Activated CD8-positive, alpha-beta T cell treated with anti-CD3 and anti-CD28 coated beads, Interleukin-2, amount 10 ng/mL, durations not matched to agents 7 days and 5 days (primary cell): ENCODE measurements around the gene FAM117A. TPM values are rescaled to one million over a fixed set of nuclear protein-coding genes. Genes with fewer than 3 reads are reported as not detected.

Experiments used
- ATAC-seq: fragments of 150-1000 bp; cut with Tn5 transposase; one replicate; pipeline ENCODE4 v1.10.0; 2021; ENCODE audit warnings: moderate library complexity
- CTCF ChIA-PET: fragments of 350-600 bp; sonication (Branson Sonifier 250); formaldehyde crosslinking; loops from one replicate; lab custom pipeline; 2021; ENCODE audit warnings: antibody characterized with exemption; lab: Charles Lee
- POLR2A ChIA-PET: fragments of 350-600 bp; sonication (Branson Sonifier 250); formaldehyde crosslinking; loops from one replicate; lab custom pipeline; 2021; ENCODE audit warnings: antibody characterized with exemption; lab: Charles Lee
- DNase-seq: peaks from one replicate; pipeline ENCODE4 v3.0.0-alpha.2; 2020
- H3K27ac Mint-ChIP-seq: one replicate; pipeline ENCODE4 v1.8.0; 2021; ENCODE audit warnings: mild to moderate bottlenecking, mixed read lengths
- H3K27me3 Mint-ChIP-seq: one replicate; pipeline ENCODE4 v1.8.0; 2021; ENCODE audit warnings: low read depth, mixed read lengths
- H3K36me3 Mint-ChIP-seq: one replicate; pipeline ENCODE4 v1.8.0; 2021; ENCODE audit warnings: low read depth, mixed read lengths
- H3K4me1 Mint-ChIP-seq: one replicate; pipeline ENCODE4 v1.8.0; 2021; ENCODE audit warnings: low read depth, mixed read lengths
- H3K4me3 Mint-ChIP-seq: one replicate; pipeline ENCODE4 v1.8.0; 2021; ENCODE audit warnings: mild to moderate bottlenecking, mixed read lengths
- H3K9me3 Mint-ChIP-seq: one replicate; pipeline ENCODE4 v1.8.0; 2022; ENCODE audit warnings: mixed read lengths; ENCODE audit not compliant: insufficient read depth
- total RNA-seq, 2 experiments: library from RNA; stranded (reverse); gene quantifications; one replicate each; pipeline ENCODE4 v1.2.3, GENCODE V29; 2021

The FAM117A gene
- total RNA-seq, 2 experiments from 2014 or later, result 20.8 to 23.5 TPM

DNA sequence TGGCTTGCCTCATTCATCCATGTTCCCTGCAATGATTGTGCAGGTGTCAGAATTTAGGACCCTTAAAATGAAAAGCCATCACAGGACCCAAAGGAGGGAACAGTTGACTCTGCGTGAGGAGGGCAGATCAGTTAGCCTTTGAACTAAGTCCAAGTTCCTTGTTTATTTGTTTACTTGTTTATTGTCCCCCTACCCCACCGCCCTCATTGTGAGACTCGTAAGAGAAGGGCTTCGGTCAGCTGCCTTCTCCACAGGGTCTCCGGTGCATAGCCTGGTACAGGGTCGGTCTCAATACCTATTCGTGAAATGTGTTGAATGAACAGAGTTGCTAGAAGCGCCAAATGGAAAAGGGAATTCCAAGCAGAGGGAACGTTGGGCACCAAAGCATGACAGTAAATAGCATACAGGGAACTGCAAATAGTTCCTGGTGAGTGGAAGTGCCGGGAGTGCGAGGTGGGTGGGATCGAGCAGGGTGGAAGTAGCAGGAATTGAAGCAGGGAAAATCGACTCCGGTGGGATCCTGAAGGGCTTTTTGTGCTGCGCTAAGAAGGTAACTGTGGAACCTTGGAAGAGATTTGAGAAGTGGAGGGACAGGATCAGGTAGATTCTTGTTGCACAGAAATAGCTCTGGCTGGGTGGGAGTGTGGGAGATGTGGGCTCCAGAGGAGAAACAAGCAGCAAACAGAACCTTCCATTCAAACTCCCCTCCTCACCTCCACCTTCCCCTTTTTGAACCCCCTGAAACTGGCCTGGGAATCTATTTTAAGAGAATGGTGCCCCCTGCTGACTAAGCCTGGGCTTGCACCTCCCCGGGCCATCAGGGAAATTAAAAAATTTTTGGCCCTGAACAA is 68.9 kb downstream of the FAM117A start:
- DNase-seq, result peak; percentile 84
- H3K4me1 Mint-ChIP-seq, result peaks cover 40% of the 10 kb centered on the region
- no peaks in the 10 kb centered on the region for H3K9me3 Mint-ChIP-seq
- peaks cover 11% of the 10 kb centered on the region for H3K36me3 Mint-ChIP-seq
- ChIA-PET CTCF (interaction anchor here (0.9 to 24.7 kb wide), 32 partner anchors 12 to 302 kb away, joined by 3 to 514 read pairs (median 5); partner anchors contain the start of genes FAM117A, KAT7, NXPH3 and SLC35B1), POLR2A (interaction anchor here (1.0 to 2.8 kb wide), 6 partner anchors 13 to 127 kb away, joined by 3 to 16 read pairs (median 3); partner anchors contain the start of gene SLC35B1)
- ATAC-seq, result peak; percentile 23
- H3K27ac Mint-ChIP-seq, result peak overlapping the region; percentile 81
- no peaks in the 10 kb centered on the region for H3K27me3 Mint-ChIP-seq
- peak overlapping the region; percentile 30 for H3K4me3 Mint-ChIP-seq

- H3K4me3 Mint-ChIP-seq, result no peak overlapping the region
- CTCF ChIA-PET, result interaction anchor here (1.4 to 24.7 kb wide), 2 partner anchors 116 to 137 kb away, joined by 3 to 514 read pairs; partner anchors contain the start of gene NXPH3
- no peak for DNase-seq
- no peaks in the 10 kb centered on the region for H3K9me3 Mint-ChIP-seq
- peaks cover 3% of the 10 kb centered on the region for H3K36me3 Mint-ChIP-seq
- POLR2A ChIA-PET, result no interaction called here
- H3K4me1 Mint-ChIP-seq, result peaks cover 52% of the 10 kb centered on the region
- no peak for ATAC-seq
- H3K27ac Mint-ChIP-seq, result no peak overlapping the region
- no peaks in the 10 kb centered on the region for H3K27me3 Mint-ChIP-seq
Measured at GRCh38 chr17:49692751-49693150, 71.2 kb downstream of the FAM117A start.

DNA sequence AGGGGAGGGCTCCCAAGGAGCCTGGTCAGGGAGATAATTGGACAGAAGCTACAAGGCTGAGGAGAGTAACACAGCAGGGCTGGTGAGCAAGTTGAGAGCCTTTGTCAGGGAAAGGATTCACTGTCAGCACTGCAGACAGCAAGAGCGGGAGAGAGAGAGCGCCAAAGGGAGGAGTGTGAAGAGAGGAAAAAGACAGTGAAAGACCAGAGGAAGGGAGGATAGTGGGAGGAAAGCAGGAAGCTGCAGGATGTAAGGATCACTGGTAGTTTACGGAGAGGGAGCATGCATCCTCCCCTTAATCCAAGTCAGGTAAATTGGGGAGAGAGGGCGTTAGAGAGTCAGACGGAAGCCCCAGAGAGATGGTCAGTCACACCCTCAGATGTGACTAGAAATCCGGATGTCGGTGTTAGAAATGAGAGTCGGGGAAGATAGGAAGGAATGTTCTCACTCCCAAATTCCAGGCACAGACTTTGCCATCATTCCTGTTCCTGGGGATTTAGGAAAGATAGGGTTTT is 72.2 kb downstream of the FAM117A start:
- peaks cover 54% of the 10 kb centered on the region for H3K4me1 Mint-ChIP-seq
- ATAC-seq, result no peak
- peaks cover 4% of the 10 kb centered on the region for H3K36me3 Mint-ChIP-seq
- H3K27ac Mint-ChIP-seq, result no peak overlapping the region
- ChIA-PET CTCF (interaction anchor here (0.8 to 24.7 kb wide), 5 partner anchors 10 to 135 kb away, joined by 3 to 514 read pairs (median 5); partner anchors contain the start of gene NXPH3), POLR2A (no interaction called here)
- no peak overlapping the region for H3K4me3 Mint-ChIP-seq
- H3K9me3 Mint-ChIP-seq, result no peaks in the 10 kb centered on the region
- DNase-seq, result no peak
- no peaks in the 10 kb centered on the region for H3K27me3 Mint-ChIP-seq

DNA sequence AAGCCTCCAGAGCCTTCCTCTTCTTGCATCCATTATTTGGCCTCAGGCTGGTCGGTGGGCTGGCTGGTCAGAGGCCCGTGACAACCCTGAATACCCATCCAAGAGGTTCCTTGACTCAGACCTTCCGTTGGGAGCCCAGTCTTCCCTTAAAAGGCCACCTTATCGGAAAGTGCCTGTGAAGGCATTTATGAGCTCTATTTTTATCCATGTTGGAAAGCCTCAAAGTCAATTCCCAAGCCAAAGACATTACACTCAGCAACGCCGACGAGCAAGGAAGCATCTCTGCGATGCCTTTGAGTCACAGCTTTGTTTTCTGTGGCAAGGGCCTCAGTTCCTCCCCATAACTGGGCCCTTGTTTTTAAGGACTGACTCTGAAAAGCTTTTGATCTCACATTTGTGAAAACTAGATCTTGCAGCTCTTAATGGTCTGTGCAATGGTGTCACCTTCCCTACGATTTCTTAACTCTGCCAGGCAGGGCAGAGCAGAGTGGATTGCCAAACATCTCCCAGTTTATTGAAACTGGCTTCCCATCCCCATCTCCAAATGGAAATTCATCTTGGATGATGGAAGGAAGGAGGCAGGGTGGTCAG is 72.8 kb downstream of the FAM117A start:
- CTCF ChIA-PET, result interaction anchor here (0.8 to 24.7 kb wide), 6 partner anchors 10 to 135 kb away, joined by 3 to 514 read pairs (median 4); partner anchors contain the start of gene NXPH3

GRCh38 chr17:49690256-49690655 is 73.7 kb downstream of the FAM117A start:
- peaks cover 41% of the 10 kb centered on the region for H3K4me1 Mint-ChIP-seq
- ChIA-PET POLR2A (no interaction called here), CTCF (interaction anchor here (1.3 to 24.7 kb wide), 4 partner anchors 11 to 133 kb away, joined by 3 to 514 read pairs (median 4); partner anchors contain the start of gene NXPH3)
- no peak overlapping the region for H3K4me3 Mint-ChIP-seq
- H3K27ac Mint-ChIP-seq, result no peak overlapping the region
- peaks cover 6% of the 10 kb centered on the region for H3K36me3 Mint-ChIP-seq
- no peaks in the 10 kb centered on the region for H3K27me3 Mint-ChIP-seq
- ATAC-seq (no peak), DNase-seq (no peak)
- H3K9me3 Mint-ChIP-seq, result no peaks in the 10 kb centered on the region

More for the DNA sequence above, 72.8 kb downstream of the FAM117A start:
- Mint-ChIP-seq H3K4me1 (peaks cover 51% of the 10 kb centered on the region), H3K36me3 (peaks cover 6% of the 10 kb centered on the region), H3K9me3 (no peaks in the 10 kb centered on the region), H3K27ac (no peak overlapping the region), H3K4me3 (no peak overlapping the region), H3K27me3 (no peaks in the 10 kb centered on the region)
- no peak for ATAC-seq
- no peak for DNase-seq
- POLR2A ChIA-PET, result interaction anchor here (0.5 kb wide), 1 partner anchor 131 kb away, joined by 3 read pairs; no protein-coding TSS in a partner anchor

- H3K4me1 Mint-ChIP-seq, result peaks cover 34% of the 10 kb centered on the region
- CTCF ChIA-PET, result interaction anchor here (0.9 to 24.7 kb wide), 7 partner anchors 9 to 132 kb away, joined by 3 to 514 read pairs (median 5); partner anchors contain the start of gene NXPH3
- no peaks in the 10 kb centered on the region for H3K27me3 Mint-ChIP-seq
- POLR2A ChIA-PET, result interaction anchor here (0.6 to 1.7 kb wide), 6 partner anchors 9 to 1509 kb away, joined by 3 to 5 read pairs (median 4); partner anchors contain the start of genes NXPH3 and SPOP
- no peaks in the 10 kb centered on the region for H3K9me3 Mint-ChIP-seq
- H3K4me3 Mint-ChIP-seq, result no peak overlapping the region
- DNase-seq (peak; percentile 14), ATAC-seq (no peak)
- H3K27ac Mint-ChIP-seq, result peak overlapping the region; percentile 85
- peaks cover 6% of the 10 kb centered on the region for H3K36me3 Mint-ChIP-seq
Measured at GRCh38 chr17:49688848-49689247, 75.1 kb downstream of the FAM117A start.

- DNase-seq, result peak; percentile 46
- Mint-ChIP-seq H3K4me3 (peak overlapping the region; percentile 58), H3K4me1 (peaks cover 34% of the 10 kb centered on the region), H3K36me3 (peaks cover 6% of the 10 kb centered on the region), H3K27me3 (no peaks in the 10 kb centered on the region), H3K9me3 (no peaks in the 10 kb centered on the region), H3K27ac (peak overlapping the region; percentile 92)
- CTCF ChIA-PET, result interaction anchor here (1.0 to 24.7 kb wide), 5 partner anchors 8 to 131 kb away, joined by 3 to 514 read pairs (median 7); partner anchors contain the start of gene NXPH3
- ATAC-seq, result peak; percentile 77
- POLR2A ChIA-PET, result interaction anchor here (0.6 to 1.7 kb wide), 5 partner anchors 10 to 1508 kb away, joined by 3 to 5 read pairs (median 4); partner anchors contain the start of genes NXPH3 and SPOP
Measured at GRCh38 chr17:49687878-49688491, 75.9 kb downstream of the FAM117A start.

- no peak overlapping the region for H3K27ac Mint-ChIP-seq
- H3K4me1 Mint-ChIP-seq, result peaks cover 18% of the 10 kb centered on the region
- no peak overlapping the region for H3K4me3 Mint-ChIP-seq
- peaks cover 2% of the 10 kb centered on the region for H3K27me3 Mint-ChIP-seq
- ChIA-PET POLR2A (no interaction called here), CTCF (interaction anchor here (0.6 to 5.9 kb wide), 9 partner anchors 10 to 404 kb away, joined by 3 to 45 read pairs (median 3); no protein-coding TSS in a partner anchor)
- DNase-seq (peak; percentile 19), ATAC-seq (no peak)
- H3K36me3 Mint-ChIP-seq, result peaks cover 10% of the 10 kb centered on the region
- H3K9me3 Mint-ChIP-seq, result peaks cover 4% of the 10 kb centered on the region
Measured at GRCh38 chr17:49681106-49681979, 82.6 kb downstream of the FAM117A start.

DNA sequence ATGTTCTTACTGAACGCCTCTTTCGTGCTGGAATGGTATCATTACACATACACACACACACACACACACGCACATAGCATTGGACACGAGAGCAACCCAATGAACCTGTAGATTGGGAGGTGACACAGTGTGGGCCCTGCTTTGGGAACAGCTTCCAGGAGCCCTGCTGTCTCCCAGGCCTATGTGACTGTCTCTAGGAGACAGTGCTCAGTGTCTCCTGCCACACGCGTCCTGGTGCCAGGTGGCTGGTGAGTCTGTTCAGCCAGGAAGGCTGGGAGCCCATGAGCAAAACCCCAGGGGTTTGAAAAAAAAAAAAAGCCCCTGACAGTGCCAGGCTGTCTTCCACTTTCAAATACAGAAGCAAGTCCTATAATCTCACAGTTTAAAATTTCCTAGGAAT is 83.6 kb downstream of the FAM117A start:
- Mint-ChIP-seq H3K4me1 (peaks cover 27% of the 10 kb centered on the region), H3K27me3 (peaks cover 2% of the 10 kb centered on the region), H3K36me3 (peaks cover 14% of the 10 kb centered on the region), H3K9me3 (peaks cover 4% of the 10 kb centered on the region), H3K27ac (no peak overlapping the region), H3K4me3 (no peak overlapping the region)
- ChIA-PET POLR2A (no interaction called here), CTCF (interaction anchor here (1.2 to 5.9 kb wide), 3 partner anchors 11 to 110 kb away, joined by 3 to 45 read pairs (median 12); no protein-coding TSS in a partner anchor)
- no peak for ATAC-seq
- DNase-seq, result no peak
